GM21717 (cell line): ENCODE results near the gene MOCS3.
A peak's percentile ranks its signal among the peaks of the same experiment; 100 is the strongest.

ENCODE experiments used
- ATAC-seq: cut with Tn5 transposase; IDR thresholded peaks from one replicate; pipeline ENCODE4 v1.9.1; 2021; ENCODE audit warnings: mild to moderate bottlenecking, moderate library complexity; ENCODE audit not compliant: unreplicated experiment

MOCS3 gene

DNA sequence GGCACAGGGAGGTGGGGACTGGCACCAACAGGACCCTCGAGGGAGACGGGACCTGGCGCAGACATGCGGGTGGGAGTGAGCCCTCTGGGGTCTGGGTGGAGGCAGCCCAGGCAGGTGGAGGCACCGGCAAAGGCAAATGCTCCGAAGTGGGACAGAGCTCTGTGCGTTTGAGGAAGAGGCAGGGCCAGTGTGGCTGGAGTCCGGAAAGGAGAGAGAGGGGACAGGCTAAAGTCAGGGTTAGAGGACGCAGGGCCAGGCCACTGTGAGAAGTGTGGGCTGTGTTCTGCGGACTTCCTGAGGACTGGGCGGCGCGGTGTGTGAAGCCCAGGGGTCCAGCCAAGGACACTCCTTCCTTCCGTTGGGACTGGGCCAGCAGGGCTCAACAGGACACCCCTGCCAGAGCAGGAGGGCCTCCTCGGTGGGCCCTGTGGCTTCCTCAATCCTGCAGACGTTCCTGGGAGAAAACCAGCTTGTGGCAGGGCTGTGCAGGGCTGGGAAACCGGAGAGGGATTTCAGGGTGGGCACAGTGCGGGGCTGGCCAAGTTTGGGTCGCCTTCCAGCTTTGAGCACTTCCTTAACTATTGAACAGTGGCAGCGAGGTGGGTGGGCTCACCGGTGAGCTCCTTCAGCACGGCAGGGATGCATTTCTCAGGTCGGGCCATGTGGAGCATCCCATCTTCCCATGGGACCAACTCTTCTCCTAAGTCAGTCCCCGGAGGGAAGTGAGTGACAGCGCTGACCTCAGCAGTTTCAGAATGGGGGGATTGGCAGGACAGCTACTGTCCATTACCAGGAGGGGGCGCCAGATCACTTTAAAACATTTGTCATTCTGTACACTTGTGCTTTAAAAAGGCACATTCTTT lies 22.5 kb downstream of the MOCS3 start:
- ATAC-seq = no peak

DNA sequence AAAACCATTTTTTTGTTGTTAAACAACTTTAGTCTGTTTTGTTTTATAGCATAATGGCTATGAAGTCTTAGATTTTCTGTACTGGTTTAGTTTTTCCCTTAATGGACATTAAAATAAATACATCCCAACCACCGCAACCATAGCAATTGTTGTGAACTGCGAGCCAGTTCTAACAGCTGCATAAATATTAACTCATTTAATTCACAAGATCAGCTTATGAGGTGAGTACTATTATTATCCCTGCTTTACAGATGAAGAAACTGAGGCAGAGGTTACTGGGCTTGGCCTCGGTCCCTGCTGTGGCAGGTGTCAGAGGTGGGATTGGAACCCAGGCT lies 23.1 kb downstream of the MOCS3 start:
- no peak for ATAC-seq

DNA sequence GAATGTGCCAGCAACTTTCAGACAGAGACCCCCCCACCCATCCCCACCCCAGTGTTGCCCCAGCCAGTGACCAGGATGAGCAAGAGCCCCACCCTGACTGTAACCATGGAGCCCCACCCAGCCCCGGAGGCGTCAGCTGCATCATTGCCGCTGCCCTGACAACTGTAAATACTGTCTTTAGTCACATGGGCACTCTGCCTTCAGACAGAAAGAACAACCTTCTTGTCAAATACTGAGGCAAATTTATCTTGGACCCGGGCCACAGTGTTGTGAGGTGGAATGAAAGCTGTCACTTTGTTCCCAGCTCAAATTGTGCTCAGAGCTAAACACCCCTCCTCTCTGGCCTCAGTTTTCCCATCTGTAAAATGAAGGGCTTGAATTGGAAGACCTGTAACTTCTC lies 23.7 kb downstream of the MOCS3 start:
- no peak for ATAC-seq

GRCh38 chr20:50983321-50983720 lies 24.7 kb downstream of the MOCS3 start:
- no peak for ATAC-seq

DNA sequence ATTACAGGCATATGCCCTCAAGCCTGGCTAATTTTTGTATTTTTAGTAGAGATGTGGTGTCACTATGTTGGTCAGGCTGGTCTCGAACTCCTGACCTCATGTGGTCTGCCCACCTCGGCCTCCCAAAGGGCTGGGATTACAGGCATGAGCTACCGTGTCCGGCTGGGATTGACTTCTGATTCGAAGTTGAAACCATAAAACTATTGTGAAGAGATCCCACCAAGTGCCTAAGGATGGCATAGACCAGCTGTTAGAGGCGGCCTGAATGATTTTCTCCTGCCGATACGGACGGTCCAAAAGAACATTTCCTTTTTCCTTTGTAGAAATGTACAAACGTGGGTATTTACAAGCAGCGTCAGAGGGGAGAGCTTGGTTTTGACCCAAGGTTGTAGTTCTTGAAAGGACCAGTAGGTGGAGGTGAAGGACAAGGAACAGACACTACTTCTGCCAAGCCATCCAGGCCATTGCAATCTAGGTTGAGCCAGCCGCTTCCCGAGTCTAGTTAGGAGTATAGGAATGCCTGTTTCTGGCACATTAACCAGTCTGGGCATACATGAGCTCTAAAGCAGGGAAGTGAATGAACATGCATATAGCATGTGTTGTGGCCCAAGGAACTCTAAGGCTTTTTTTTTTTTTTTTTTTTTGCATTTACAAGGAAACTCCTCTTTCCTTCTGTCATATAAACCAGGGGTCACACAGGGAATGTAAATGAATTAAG lies 29.0 kb downstream of the MOCS3 start:
- no peak for ATAC-seq

GRCh38 chr20:50991076-50991475 lies 32.5 kb downstream of the MOCS3 start:
- ATAC-seq = no peak

GRCh38 chr20:50992336-50992732 lies 33.7 kb downstream of the MOCS3 start:
- no peak for ATAC-seq

GRCh38 chr20:50992733-50993457 lies 34.3 kb downstream of the MOCS3 start:
- peak; percentile 80 for ATAC-seq

- no peak for ATAC-seq
Measured at GRCh38 chr20:50993876-50994275, 35.3 kb downstream of the MOCS3 start.

DNA sequence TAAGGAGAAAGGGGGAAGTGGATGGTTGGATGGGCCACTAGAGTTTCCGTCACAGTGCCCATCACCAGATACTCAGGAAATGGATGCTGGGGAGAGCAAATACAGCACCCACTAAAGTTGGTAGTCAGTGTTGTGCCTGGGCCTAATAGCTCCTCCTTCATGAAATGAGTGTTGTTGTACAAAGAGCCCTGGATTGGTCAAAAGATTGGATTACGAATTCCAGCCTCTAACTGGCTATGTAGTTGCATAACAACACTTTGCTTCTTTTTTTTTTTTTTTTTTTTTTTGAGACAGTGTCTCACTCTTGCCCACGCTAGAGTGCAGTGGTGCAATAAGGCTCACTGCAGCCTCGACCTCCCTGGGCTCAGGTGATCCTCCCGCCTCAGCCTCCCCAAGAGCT lies 36.9 kb downstream of the MOCS3 start:
- ATAC-seq = no peak

DNA sequence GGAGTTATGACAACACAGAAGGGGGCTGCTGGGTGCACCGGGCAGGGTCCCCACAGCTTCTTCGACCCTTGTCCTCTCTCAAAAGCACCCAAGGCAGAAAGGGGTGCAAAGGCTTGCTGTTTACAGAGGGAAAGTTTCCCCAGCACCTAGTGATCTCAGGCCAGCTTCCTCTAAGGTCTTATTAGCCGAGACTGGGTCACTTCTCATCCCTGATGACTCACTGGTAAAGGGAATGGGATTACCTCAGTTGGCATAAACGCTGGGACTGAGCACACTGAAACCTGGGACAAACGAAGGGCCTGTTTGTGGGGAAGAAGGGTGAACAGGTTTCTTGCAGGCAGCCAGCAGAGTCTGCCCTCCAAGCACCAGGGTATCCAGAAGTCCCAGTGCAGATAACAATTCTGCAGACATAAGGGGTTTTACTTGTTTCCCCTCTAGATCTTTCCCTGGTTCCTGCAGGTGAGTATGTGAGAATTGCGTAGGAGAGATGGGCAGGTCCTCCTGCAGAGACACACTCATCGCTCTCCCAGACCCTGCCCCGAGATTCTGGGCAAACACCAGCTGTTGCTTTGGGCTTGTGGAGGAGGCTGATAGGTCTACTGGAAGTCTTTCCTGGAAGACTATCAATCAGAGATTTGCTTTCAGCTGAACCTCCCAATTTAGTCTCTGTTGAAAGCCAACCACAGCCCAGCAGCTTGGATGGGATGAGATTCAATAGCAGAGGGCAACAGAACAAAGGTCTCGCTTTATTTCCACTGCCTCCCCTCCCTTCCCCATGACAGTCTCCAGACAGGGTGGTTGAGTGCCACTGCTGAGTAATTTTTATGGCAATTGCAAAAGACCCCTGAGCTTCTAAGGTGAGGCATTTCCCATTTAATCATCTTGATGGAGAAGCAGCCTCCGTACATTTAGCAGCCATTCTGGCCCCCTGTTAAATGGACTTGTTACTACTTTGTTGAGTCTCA lies 38.6 kb downstream of the MOCS3 start:
- ATAC-seq = no peak

- no peak for ATAC-seq
Measured at GRCh38 chr20:50999355-50999754, 40.7 kb downstream of the MOCS3 start.

- no peak for ATAC-seq
Measured at GRCh38 chr20:51001430-51002265, 43.0 kb downstream of the MOCS3 start.

- no peak for ATAC-seq
Measured at GRCh38 chr20:51002633-51003032, 44.0 kb downstream of the MOCS3 start.

- no peak for ATAC-seq
Measured at GRCh38 chr20:51003753-51004152, 45.1 kb downstream of the MOCS3 start.

DNA sequence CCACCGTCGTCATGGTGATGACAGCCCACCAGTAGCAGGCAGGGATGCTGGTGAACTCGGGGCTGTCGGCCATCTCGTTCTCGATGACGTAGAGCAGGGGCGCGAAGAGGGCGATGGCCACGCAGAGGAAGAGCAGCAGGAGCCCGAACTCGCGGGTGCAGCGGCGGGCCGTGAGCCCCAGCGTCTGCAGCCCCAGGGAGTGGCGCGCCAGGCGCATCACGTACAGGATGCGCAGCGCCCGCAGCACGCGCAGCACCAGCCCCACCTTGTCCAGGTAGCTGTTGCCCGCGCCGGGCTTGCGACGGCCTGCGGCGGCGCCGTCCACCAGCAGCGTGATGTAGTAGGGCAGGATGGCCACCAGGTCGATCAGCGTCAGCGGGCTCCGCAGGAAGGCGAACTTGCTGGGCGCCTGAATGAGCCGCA lies 45.7 kb downstream of the MOCS3 start:
- ATAC-seq = no peak

- no peak for ATAC-seq
Measured at GRCh38 chr20:51004781-51005180, 46.2 kb downstream of the MOCS3 start.

DNA sequence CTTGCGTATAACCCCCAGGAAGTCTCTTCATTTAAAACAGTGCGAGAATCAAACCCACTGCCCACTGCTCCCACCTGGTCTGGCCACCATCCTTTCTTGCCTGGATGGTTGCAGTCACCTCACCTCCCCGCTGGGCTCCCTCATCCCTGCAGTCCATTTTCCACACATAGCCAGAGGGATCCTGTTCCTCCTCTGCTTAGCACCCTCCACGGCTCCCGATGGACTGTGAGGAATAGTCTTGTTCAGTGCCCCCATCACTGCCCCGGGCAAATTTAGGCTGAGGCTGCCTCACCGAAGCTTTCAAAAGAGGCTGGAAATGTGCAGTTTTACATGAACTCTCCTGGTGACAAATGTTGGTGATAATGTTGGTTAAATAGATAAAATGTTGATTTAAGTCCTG lies 46.6 kb downstream of the MOCS3 start:
- no peak for ATAC-seq

DNA sequence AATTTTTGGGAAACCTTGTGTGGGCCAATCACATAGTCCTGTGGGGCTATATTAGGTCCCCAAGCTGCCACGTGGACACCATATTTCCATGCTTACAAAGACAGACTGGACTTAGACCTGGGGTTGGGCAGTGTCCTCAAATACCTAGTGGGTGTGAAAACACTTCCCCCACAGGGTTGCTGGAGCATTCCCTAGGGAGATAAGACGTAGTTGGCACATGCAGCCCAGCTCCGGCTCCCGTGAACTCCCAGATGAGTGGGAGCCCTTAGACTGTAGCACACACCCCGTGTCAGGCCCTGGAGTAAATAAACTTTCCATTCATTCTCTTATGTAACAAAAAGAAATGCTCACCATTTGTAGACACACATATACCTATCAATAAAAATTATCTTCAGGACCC lies 50.1 kb downstream of the MOCS3 start:
- ATAC-seq = no peak
